HepG2 (cell line): ENCODE data around the gene SLC38A4. TPM values are rescaled to one million over a fixed set of nuclear protein-coding genes. Genes with fewer than 3 reads are reported as not detected.

Experiments
- CEBPG ChIP-seq: IDR thresholded peaks from 2 replicates; pipeline ENCODE4 v1.6.1; 2016
- EP300 ChIP-seq, 3 experiments: sonication (generic) in 1 of 3; formaldehyde crosslinking in 1 of 3; IDR thresholded peaks; 2 replicates each; pipeline versions ENCODE4 v1.5.1 to v1.6.1; 2011 to 2020; ENCODE audit warnings: low read depth in 2 of 3, low read length in 2 of 3, borderline replicate concordance in 1 of 3, improper control_type of control experiment in 1 of 3, mild to moderate bottlenecking in 1 of 3, missing genetic modification reagents in 1 of 3, moderate library complexity in 1 of 3
- FOXP4 ChIP-seq: sonication (generic); formaldehyde crosslinking; IDR thresholded peaks from 2 replicates; pipeline ENCODE4 v1.4.0; 2020; ENCODE audit warnings: missing genetic modification reagents
- IRF9 ChIP-seq: sonication (generic); formaldehyde crosslinking; IDR thresholded peaks from 2 replicates; pipeline ENCODE4 v1.8.0; 2022; ENCODE audit warnings: missing genetic modification reagents, mild to moderate bottlenecking, borderline replicate concordance
- KLF11 ChIP-seq: IDR thresholded peaks from 2 replicates; pipeline ENCODE4 v1.6.1; 2016; ENCODE audit warnings: missing compliant biosample characterization
- KLF6 ChIP-seq: IDR thresholded peaks from 2 replicates; pipeline ENCODE4 v1.8.0; 2016; ENCODE audit warnings: missing biosample characterization, missing genetic modification reagents
- KLF9 ChIP-seq: IDR thresholded peaks from 2 replicates; pipeline ENCODE4 v1.6.1; 2016; ENCODE audit warnings: low read depth
- MLX ChIP-seq: IDR thresholded peaks from 2 replicates; pipeline ENCODE4 v1.6.1; 2016
- NR0B2 ChIP-seq: sonication (generic); formaldehyde crosslinking; IDR thresholded peaks from 2 replicates; pipeline ENCODE4 v1.4.0; 2020; ENCODE audit warnings: mild to moderate bottlenecking, missing genetic modification reagents
- SAP130 ChIP-seq: IDR thresholded peaks from 2 replicates; pipeline ENCODE4 v1.6.1; 2016; ENCODE audit warnings: low read depth
- SMAD9 ChIP-seq: sonication (generic); formaldehyde crosslinking; IDR thresholded peaks from 2 replicates; pipeline ENCODE4 v1.5.1; 2020; ENCODE audit warnings: mild to moderate bottlenecking, missing genetic modification reagents
- ZHX2 ChIP-seq, 2 experiments: sonication (generic) in 1 of 2; formaldehyde crosslinking in 1 of 2; IDR thresholded peaks; 2 replicates each; pipeline versions ENCODE4 v1.6.1 to v1.9.0; 2014 to 2022; ENCODE audit warnings: antibody characterized with exemption in 1 of 2, borderline replicate concordance in 1 of 2, inconsistent platforms in 1 of 2, low read depth in 1 of 2, missing genetic modification reagents in 1 of 2
- ZNF530 ChIP-seq: sonication (generic); formaldehyde crosslinking; IDR thresholded peaks from 2 replicates; pipeline ENCODE4 v1.5.0; 2020; ENCODE audit warnings: low read depth, mild to moderate bottlenecking, missing genetic modification reagents
- ZNF546 ChIP-seq: sonication (generic); formaldehyde crosslinking; conservative IDR thresholded peaks from 2 replicates; pipeline ENCODE4 v1.8.1; 2023; ENCODE audit warnings: mild to moderate bottlenecking, missing genetic modification reagents
- ZNF607 ChIP-seq: sonication (generic); formaldehyde crosslinking; IDR thresholded peaks from 2 replicates; pipeline ENCODE4 v1.5.1; 2020; ENCODE audit warnings: missing genetic modification reagents, mild to moderate bottlenecking, borderline replicate concordance
- ZNF749 ChIP-seq: sonication (generic); formaldehyde crosslinking; IDR thresholded peaks from 2 replicates; pipeline ENCODE4 v1.8.0; 2022; ENCODE audit warnings: mild to moderate bottlenecking, missing genetic modification reagents, moderate library complexity, borderline replicate concordance
- polyA plus RNA-seq, 8 experiments: library from polyadenylated mRNA; depleted of rRNA in 3 of 8; stranded (reverse) in 7 of 8; unstranded in 1 of 8; fragments of >200 nt; fragmentation: Illumina TruSeq in 4 of 8; extraction: Trizol in 4 of 8; gene quantifications; 2 replicates each; pipeline versions ENCODE4 v1.2.1 to v1.2.3, GENCODE V29; 2011 to 2016; ENCODE audit warnings: low read depth in 4 of 8, missing spikeins in 1 of 8, mixed read lengths in 1 of 8; ENCODE audit not compliant: insufficient read depth in 1 of 8
- total RNA-seq, 5 experiments: library from RNA; depleted of rRNA; stranded (reverse); fragments of >200 nt; fragmentation: Illumina TruSeq; extraction: Trizol; gene quantifications; 2 replicates each; pipeline ENCODE4 v1.2.3, GENCODE V29; 2016; ENCODE audit warnings: low read depth in 1 of 5

Gene SLC38A4
- total and polyA plus RNA-seq, 2 of the 13 experiments (the other 11 are each of a cell fraction or from before 2014, with no cell fraction given) = 3.5 to 5.2 TPM

GRCh38 chr12:46801293-46801692 is 24.5 kb downstream of the SLC38A4 start (continued):
- TF ChIP-seq MLX = no peak
- TF ChIP-seq ZNF546 (CRISPR knock-in tag) = no peak
- TF ChIP-seq SMAD9 (CRISPR knock-in tag) = no peak
- no peak for TF ChIP-seq ZNF530 (CRISPR knock-in tag)
- TF ChIP-seq KLF6 (CRISPR knock-in tag) = no peak
- no peak for TF ChIP-seq NR0B2 (CRISPR knock-in tag)
- peak; percentile 19; the same call in 1 of the 2 replicates for TF ChIP-seq SAP130 (CRISPR knock-in tag)
- peak; percentile 48; the same call in 1 of the 2 replicates for TF ChIP-seq FOXP4 (CRISPR knock-in tag)
- peak; percentile 50 for TF ChIP-seq CEBPG (CRISPR knock-in tag)
- no peak for TF ChIP-seq KLF11
- peak in 1 of 2 experiments; percentile 69; a peak in 1 of 4 replicates for TF ChIP-seq EP300 (IDR thresholded peaks at IDR 0.05; ENCODE audit: low read depth in 2 of 2, low read length in 2 of 2)
- TF ChIP-seq EP300 (CRISPR knock-in tag; IDR thresholded peaks at IDR 0.05; ENCODE audit: borderline replicate concordance) = no peak
- TF ChIP-seq ZHX2 (IDR thresholded peaks at IDR 0.05; ENCODE audit: low read depth) = no peak
- no peak for TF ChIP-seq ZHX2 (CRISPR knock-in tag; IDR thresholded peaks at IDR 0.05; ENCODE audit: borderline replicate concordance)
- TF ChIP-seq IRF9 (CRISPR knock-in tag) = no peak
- no peak for TF ChIP-seq ZNF607
- TF ChIP-seq ZNF749 (CRISPR knock-in tag) = no peak
- TF ChIP-seq KLF9 (CRISPR knock-in tag) = no peak
